MM.1S (cell line): Measurements from ENCODE around the gene TRIM25.

Experiments used
- EZH2 ChIP-seq: fragments of 300-600 bp; sonication (generic); optimal IDR thresholded peaks from 2 replicates; pipeline ENCODE3; 2017; ENCODE audit warnings: low read depth, mild to moderate bottlenecking, antibody characterized with exemption, low read length, mixed read lengths
- EZH2phosphoT487 ChIP-seq: fragments of 300-600 bp; sonication (generic); IDR thresholded peaks from 2 replicates; pipeline ENCODE4 v1.6.1; 2018; ENCODE audit warnings: antibody characterized with exemption, low read length
- TF ChIP-seq, protein P1 (sequence below): fragments of 300-600 bp; sonication (generic); IDR thresholded peaks from 2 replicates; pipeline ENCODE4 v1.5.1; 2016; ENCODE audit warnings: antibody characterized with exemption, low read length, mixed read lengths

- TF ChIP-seq, protein P1, sequence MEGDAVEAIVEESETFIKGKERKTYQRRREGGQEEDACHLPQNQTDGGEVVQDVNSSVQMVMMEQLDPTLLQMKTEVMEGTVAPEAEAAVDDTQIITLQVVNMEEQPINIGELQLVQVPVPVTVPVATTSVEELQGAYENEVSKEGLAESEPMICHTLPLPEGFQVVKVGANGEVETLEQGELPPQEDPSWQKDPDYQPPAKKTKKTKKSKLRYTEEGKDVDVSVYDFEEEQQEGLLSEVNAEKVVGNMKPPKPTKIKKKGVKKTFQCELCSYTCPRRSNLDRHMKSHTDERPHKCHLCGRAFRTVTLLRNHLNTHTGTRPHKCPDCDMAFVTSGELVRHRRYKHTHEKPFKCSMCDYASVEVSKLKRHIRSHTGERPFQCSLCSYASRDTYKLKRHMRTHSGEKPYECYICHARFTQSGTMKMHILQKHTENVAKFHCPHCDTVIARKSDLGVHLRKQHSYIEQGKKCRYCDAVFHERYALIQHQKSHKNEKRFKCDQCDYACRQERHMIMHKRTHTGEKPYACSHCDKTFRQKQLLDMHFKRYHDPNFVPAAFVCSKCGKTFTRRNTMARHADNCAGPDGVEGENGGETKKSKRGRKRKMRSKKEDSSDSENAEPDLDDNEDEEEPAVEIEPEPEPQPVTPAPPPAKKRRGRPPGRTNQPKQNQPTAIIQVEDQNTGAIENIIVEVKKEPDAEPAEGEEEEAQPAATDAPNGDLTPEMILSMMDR = no peak
- no peak for TF ChIP-seq EZH2
- no peak for TF ChIP-seq EZH2phosphoT487
Measured at GRCh38 chr17:56913353-56913866, 439 bp downstream of the TRIM25 start.
